Measurements from ENCODE around the gene C2CD3.

- TF ChIP-seq, protein P1, sequence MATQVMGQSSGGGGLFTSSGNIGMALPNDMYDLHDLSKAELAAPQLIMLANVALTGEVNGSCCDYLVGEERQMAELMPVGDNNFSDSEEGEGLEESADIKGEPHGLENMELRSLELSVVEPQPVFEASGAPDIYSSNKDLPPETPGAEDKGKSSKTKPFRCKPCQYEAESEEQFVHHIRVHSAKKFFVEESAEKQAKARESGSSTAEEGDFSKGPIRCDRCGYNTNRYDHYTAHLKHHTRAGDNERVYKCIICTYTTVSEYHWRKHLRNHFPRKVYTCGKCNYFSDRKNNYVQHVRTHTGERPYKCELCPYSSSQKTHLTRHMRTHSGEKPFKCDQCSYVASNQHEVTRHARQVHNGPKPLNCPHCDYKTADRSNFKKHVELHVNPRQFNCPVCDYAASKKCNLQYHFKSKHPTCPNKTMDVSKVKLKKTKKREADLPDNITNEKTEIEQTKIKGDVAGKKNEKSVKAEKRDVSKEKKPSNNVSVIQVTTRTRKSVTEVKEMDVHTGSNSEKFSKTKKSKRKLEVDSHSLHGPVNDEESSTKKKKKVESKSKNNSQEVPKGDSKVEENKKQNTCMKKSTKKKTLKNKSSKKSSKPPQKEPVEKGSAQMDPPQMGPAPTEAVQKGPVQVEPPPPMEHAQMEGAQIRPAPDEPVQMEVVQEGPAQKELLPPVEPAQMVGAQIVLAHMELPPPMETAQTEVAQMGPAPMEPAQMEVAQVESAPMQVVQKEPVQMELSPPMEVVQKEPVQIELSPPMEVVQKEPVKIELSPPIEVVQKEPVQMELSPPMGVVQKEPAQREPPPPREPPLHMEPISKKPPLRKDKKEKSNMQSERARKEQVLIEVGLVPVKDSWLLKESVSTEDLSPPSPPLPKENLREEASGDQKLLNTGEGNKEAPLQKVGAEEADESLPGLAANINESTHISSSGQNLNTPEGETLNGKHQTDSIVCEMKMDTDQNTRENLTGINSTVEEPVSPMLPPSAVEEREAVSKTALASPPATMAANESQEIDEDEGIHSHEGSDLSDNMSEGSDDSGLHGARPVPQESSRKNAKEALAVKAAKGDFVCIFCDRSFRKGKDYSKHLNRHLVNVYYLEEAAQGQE (IDR thresholded peaks at IDR 0.05; ENCODE audit: insufficient read depth in 1 of 2, low read depth in 2 of 2, low read length in 2 of 2): no peak
- TF ChIP-seq POLR2AphosphoS5 (IDR thresholded peaks at IDR 0.05; ENCODE audit: low read depth, low read length): no peak
- no peak for TF ChIP-seq SIN3A (IDR thresholded peaks at IDR 0.05; ENCODE audit: borderline replicate concordance, insufficient read depth, low read length)
- no peak for TF ChIP-seq TAF1 (IDR thresholded peaks at IDR 0.05; ENCODE audit: borderline replicate concordance, insufficient read depth, low read length)
Measured at GRCh38 chr11:74182635-74183034, 11.8 kb upstream of the C2CD3 start.
